ENCODE data around the gene PPP6R1.
A peak's percentile ranks its signal among the peaks of the same experiment; 100 is the strongest.

PPP6R1 gene

GRCh38 chr19:55279770-55280643 lies 21.2 kb upstream of the PPP6R1 start, which contains the start of gene HSPBP1:
HSPBP1 (minus strand) TSS chr19:55280110; CDS start chr19:55279608, 502 bp downstream.
- peak; percentile 98 for DNase-seq

- no peak for DNase-seq
These were observed 20.5 kb upstream of the PPP6R1 start for GRCh38 chr19:55279340-55279739.

GRCh38 chr19:55278391-55279135 lies 19.7 kb upstream of the PPP6R1 start:
- no peak for DNase-seq

- DNase-seq, result no peak
These were observed 18.7 kb upstream of the PPP6R1 start for GRCh38 chr19:55277494-55277893.

- DNase-seq, result peak; percentile 47
These were observed 18.1 kb upstream of the PPP6R1 start for GRCh38 chr19:55276720-55277430.

GRCh38 chr19:55275851-55276719 lies 17.3 kb upstream of the PPP6R1 start:
- DNase-seq, result no peak

- no peak for DNase-seq
These were observed 15.3 kb upstream of the PPP6R1 start for GRCh38 chr19:55273978-55274707.

- no peak for DNase-seq
These were observed 13.3 kb upstream of the PPP6R1 start for GRCh38 chr19:55272142-55272541.

GRCh38 chr19:55270172-55270942 lies 11.5 kb upstream of the PPP6R1 start:
- DNase-seq, result no peak

GRCh38 chr19:55269299-55269698 lies 10.5 kb upstream of the PPP6R1 start:
- DNase-seq, result no peak

GRCh38 chr19:55266840-55267239 lies 8.0 kb upstream of the PPP6R1 start:
- DNase-seq, result no peak

GRCh38 chr19:55266404-55266803 lies 7.6 kb upstream of the PPP6R1 start:
- no peak for DNase-seq

- DNase-seq, result no peak
These were observed 7.0 kb upstream of the PPP6R1 start for GRCh38 chr19:55265723-55266386.

- no peak for DNase-seq
These were observed 6.4 kb upstream of the PPP6R1 start for GRCh38 chr19:55265173-55265572.

GRCh38 chr19:55264531-55264930 lies 5.7 kb upstream of the PPP6R1 start:
- no peak for DNase-seq

- DNase-seq, result no peak
These were observed 3.5 kb upstream of the PPP6R1 start for GRCh38 chr19:55262359-55262758.

GRCh38 chr19:55261671-55262126 lies 2.9 kb upstream of the PPP6R1 start:
- no peak for DNase-seq

- no peak for DNase-seq
These were observed 858 bp upstream of the PPP6R1 start for GRCh38 chr19:55259540-55260210.

- DNase-seq, result peak; percentile 48
These were observed 365 bp downstream of the PPP6R1 start for GRCh38 chr19:55258476-55258827.

Measured in CD4-positive, alpha-beta T cell treated with Interleukin-15 for 1 hour (primary cell).